Thymus (tissue), 11 donors: Measurements from ENCODE around the gene FADS1. TPM values are rescaled to one million over a fixed set of nuclear protein-coding genes. Genes with fewer than 3 reads are reported as not detected.

Source experiments
- DNase-seq, 9 donors: peaks; one replicate each; pipeline ENCODE4 v3.0.0-alpha.2; 2013; ENCODE audit warnings: low spot score in 9 of 9, low read depth in 6 of 9, missing footprints in 1 of 9
- H3K27ac ChIP-seq, 2 donors: one replicate each; pipeline ENCODE4 v1.5.1; 2013; ENCODE audit warnings: control low read depth in 1 of 2, low read depth in 1 of 2, low read length in 1 of 2, mild to moderate bottlenecking in 1 of 2, moderate library complexity in 1 of 2
- H3K27me3 ChIP-seq, 2 donors: one replicate each; pipeline ENCODE4 v1.5.1; 2013; ENCODE audit warnings: low read length in 1 of 2; ENCODE audit not compliant: control insufficient read depth in 2 of 2, insufficient read depth in 1 of 2
- H3K36me3 ChIP-seq, 2 donors: one replicate each; pipeline ENCODE4 v1.5.1; 2013; ENCODE audit warnings: low read length in 1 of 2, mild to moderate bottlenecking in 1 of 2, moderate library complexity in 1 of 2; ENCODE audit not compliant: control insufficient read depth in 2 of 2, insufficient read depth in 2 of 2
- H3K4me1 ChIP-seq, 2 donors: one replicate each; pipeline ENCODE4 v1.5.1; 2013; ENCODE audit warnings: low read length in 2 of 2; ENCODE audit not compliant: control insufficient read depth in 2 of 2, insufficient read depth in 2 of 2
- H3K4me3 ChIP-seq, 2 donors: one replicate each; pipeline ENCODE4 v1.5.1; 2013; ENCODE audit warnings: low read length in 2 of 2, control low read depth in 1 of 2, mild to moderate bottlenecking in 1 of 2
- H3K9me3 ChIP-seq, 2 donors: one replicate each; pipeline ENCODE4 v1.5.1; 2013; ENCODE audit warnings: low read length in 1 of 2, mild to moderate bottlenecking in 1 of 2; ENCODE audit not compliant: control insufficient read depth in 2 of 2, insufficient read depth in 1 of 2
- WGBS: extraction: QIAGEN DNeasy Blood & Tissue Kit; methylation state at CpG from one replicate; pipeline ENCODE4 v1.1.7; 2013; 5-methylcytosine and 5-hydroxymethylcytosine counted together
- polyA plus RNA-seq: library from polyadenylated mRNA; stranded (reverse); fragments of 200-250 nt; gene quantifications from one replicate; pipeline ENCODE4 v1.2.3, GENCODE V29; 2013
- total RNA-seq: library from RNA; stranded (reverse); fragments of 120-200 nt; gene quantifications from one replicate; pipeline ENCODE4 v1.2.4, GENCODE V29; 2013
- donor health status: healthy.

The FADS1 gene
- total and polyA plus RNA-seq, 2 donors: 4.4 to 12.9 TPM

- H3K36me3 ChIP-seq: no peaks in the 10 kb centered on the region
- H3K4me3 ChIP-seq: peak overlapping the region in 1 of 2 donors; percentile 39
- 52% methylated on average over 17 of the region's 17 CpGs for WGBS
- H3K4me1 ChIP-seq: peaks cover 2 to 18% of the 10 kb centered on the region in 2 donors
- H3K27ac ChIP-seq: no peak overlapping the region
- DNase-seq: no peak
- H3K27me3 ChIP-seq: peaks cover 25 to 69% of the 10 kb centered on the region in 2 donors
- H3K9me3 ChIP-seq: no peaks in the 10 kb centered on the region
Observed at GRCh38 chr11:61752925-61753521, 63.8 kb downstream of the FADS1 start.

- Histone ChIP-seq H3K4me3 (peak within 1 kb of the TSS in 1 of 2 donors; percentile 39), H3K36me3 (no peaks in the 10 kb centered on the region), H3K9me3 (no peaks in the 10 kb centered on the region), H3K27me3 (peaks cover 25 to 69% of the 10 kb centered on the region in 2 donors), H3K4me1 (peaks cover 2 to 18% of the 10 kb centered on the region in 2 donors), H3K27ac (no peak within 1 kb of the TSS)
- WGBS: 5% methylated on average over 93 of the region's 93 CpGs
- peak in 2 of 9 donors; percentile 28 to 34 for DNase-seq
Observed at GRCh38 chr11:61752117-61752924, 64.5 kb downstream of the FADS1 start, which contains the start of gene MYRF. TSS of gene MYRF (plus strand) at chr11:61752636. CDS start at chr11:61752745, 109 bp downstream.

- WGBS: 94% methylated on average over 14 of the region's 14 CpGs
- DNase-seq: no peak
Observed at GRCh38 chr11:61751384-61751783, 65.4 kb downstream of the FADS1 start.

GRCh38 chr11:61750631-61751273, 66.1 kb downstream of the FADS1 start:
- Histone ChIP-seq H3K36me3 (no peaks in the 10 kb centered on the region), H3K4me3 (no peak overlapping the region), H3K9me3 (no peaks in the 10 kb centered on the region), H3K27ac (no peak overlapping the region), H3K27me3 (peaks cover 25 to 69% of the 10 kb centered on the region in 2 donors), H3K4me1 (peaks cover 2 to 11% of the 10 kb centered on the region in 2 donors)
- WGBS: 96% methylated on average over 5 of the region's 5 CpGs
- DNase-seq: no peak

More at GRCh38 chr11:61751384-61751783, 65.4 kb downstream of the FADS1 start:
- no peak overlapping the region for H3K27ac ChIP-seq
- peaks cover 25 to 69% of the 10 kb centered on the region in 2 donors for H3K27me3 ChIP-seq
- H3K4me3 ChIP-seq: no peak overlapping the region
- no peaks in the 10 kb centered on the region for H3K9me3 ChIP-seq
- H3K4me1 ChIP-seq: peaks cover 2 to 14% of the 10 kb centered on the region in 2 donors
- no peaks in the 10 kb centered on the region for H3K36me3 ChIP-seq

Other genes starting within 250 kb of the FADS1 start
- 0.14 TPM for gene SYT7, start 235.9 kb downstream of the FADS1 start, total RNA-seq
- 1.3 TPM for gene SYT7, start 235.9 kb downstream of the FADS1 start, polyA plus RNA-seq
- 0.14 TPM for gene DAGLA, start 136.6 kb downstream of the FADS1 start, total RNA-seq
- 0.43 TPM for gene DAGLA, start 136.6 kb downstream of the FADS1 start, polyA plus RNA-seq
- 0.09 TPM for gene MYRF, start 64.4 kb downstream of the FADS1 start, total RNA-seq
- 0.62 TPM for gene MYRF, start 64.4 kb downstream of the FADS1 start, polyA plus RNA-seq
- 161 TPM for gene TMEM258, start 24.4 kb downstream of the FADS1 start, total RNA-seq
- 148 TPM for gene TMEM258, start 24.4 kb downstream of the FADS1 start, polyA plus RNA-seq
- gene FEN1, start 24.1 kb downstream of the FADS1 start, total RNA-seq: 84.1 TPM
- gene FEN1, start 24.1 kb downstream of the FADS1 start, polyA plus RNA-seq: 10.0 TPM
- gene FADS2, start 11.3 kb upstream of the FADS1 start, total RNA-seq: 39.5 TPM
- 11.2 TPM for gene FADS2, start 11.3 kb upstream of the FADS1 start, polyA plus RNA-seq
- gene FADS3, start 74.5 kb upstream of the FADS1 start, total RNA-seq: 4.7 TPM
- gene FADS3, start 74.5 kb upstream of the FADS1 start, polyA plus RNA-seq: 19.3 TPM
- gene RAB3IL1, start 100.6 kb upstream of the FADS1 start, total RNA-seq: 3.6 TPM
- 14.2 TPM for gene RAB3IL1, start 100.6 kb upstream of the FADS1 start, polyA plus RNA-seq
- 0.47 TPM for gene BEST1, start 133.3 kb upstream of the FADS1 start, total RNA-seq
- 3.3 TPM for gene BEST1, start 133.3 kb upstream of the FADS1 start, polyA plus RNA-seq
- 326 TPM for gene FTH1, start 150.6 kb upstream of the FADS1 start, total RNA-seq
- 3,415 TPM for gene FTH1, start 150.6 kb upstream of the FADS1 start, polyA plus RNA-seq